Thoracic aorta (tissue), 2 donors: ENCODE data around the gene SCO1. TPM values are rescaled to one million over a fixed set of nuclear protein-coding genes. Genes with fewer than 3 reads are reported as not detected.

Experiments used
- ATAC-seq: fragments of 150-250 bp; one replicate; pipeline ENCODE4 v1.8.0; 2017; ENCODE audit warnings: low read depth; ENCODE audit not compliant: insufficient number of reproducible peaks, low FRiP score
- DNase-seq: peaks from one replicate; pipeline ENCODE4 v3.0.0-alpha.2; 2020; ENCODE audit warnings: low spot score
- H3K27ac ChIP-seq, 2 donors: fragments of 200-600 bp; sonication (generic); 1 replicate in 1 of 2; 2 replicates in 1 of 2; pipeline ENCODE4 v1.5.1; 2016; ENCODE audit warnings: mild to moderate bottlenecking in 2 of 2, moderate library complexity in 2 of 2
- H3K27me3 ChIP-seq: fragments of 200-600 bp; sonication (generic); replicated peaks from 2 replicates; pipeline ENCODE4 v1.6.0; 2016; ENCODE audit warnings: mild to moderate bottlenecking; ENCODE audit not compliant: insufficient read depth
- H3K36me3 ChIP-seq: fragments of 200-600 bp; sonication (generic); one replicate; pipeline ENCODE4 v1.5.1; 2016
- H3K4me1 ChIP-seq, 2 donors: fragments of 200-600 bp; sonication (generic); 1 replicate in 1 of 2; 2 replicates in 1 of 2; pipeline versions ENCODE4 v1.5.1 to v1.6.0; 2016; ENCODE audit warnings: low read depth in 2 of 2, mild to moderate bottlenecking in 1 of 2; ENCODE audit not compliant: control insufficient read depth in 1 of 2
- H3K4me3 ChIP-seq: fragments of 200-600 bp; sonication (generic); 2 replicates; pipeline ENCODE4 v1.5.1; 2016; ENCODE audit warnings: mild to moderate bottlenecking
- H3K9me3 ChIP-seq: fragments of 200-600 bp; sonication (generic); 2 replicates; pipeline ENCODE4 v1.5.1; 2016
- total RNA-seq, 2 donors: library from RNA; depleted of rRNA; stranded (reverse); fragments of >200 nt; gene quantifications; one replicate each; pipeline versions ENCODE4 v1.1.0 to v1.2.3, GENCODE V29; 2016
- TF ChIP-seq, protein P1 (sequence below): fragments of 200-600 bp; sonication (generic); IDR thresholded peaks from one replicate; pipeline ENCODE4 v1.5.1; 2019; ENCODE audit warnings: antibody characterized with exemption

The SCO1 gene
- total RNA-seq, 2 donors from 2014 or later, result 17.9 to 32.5 TPM

DNA sequence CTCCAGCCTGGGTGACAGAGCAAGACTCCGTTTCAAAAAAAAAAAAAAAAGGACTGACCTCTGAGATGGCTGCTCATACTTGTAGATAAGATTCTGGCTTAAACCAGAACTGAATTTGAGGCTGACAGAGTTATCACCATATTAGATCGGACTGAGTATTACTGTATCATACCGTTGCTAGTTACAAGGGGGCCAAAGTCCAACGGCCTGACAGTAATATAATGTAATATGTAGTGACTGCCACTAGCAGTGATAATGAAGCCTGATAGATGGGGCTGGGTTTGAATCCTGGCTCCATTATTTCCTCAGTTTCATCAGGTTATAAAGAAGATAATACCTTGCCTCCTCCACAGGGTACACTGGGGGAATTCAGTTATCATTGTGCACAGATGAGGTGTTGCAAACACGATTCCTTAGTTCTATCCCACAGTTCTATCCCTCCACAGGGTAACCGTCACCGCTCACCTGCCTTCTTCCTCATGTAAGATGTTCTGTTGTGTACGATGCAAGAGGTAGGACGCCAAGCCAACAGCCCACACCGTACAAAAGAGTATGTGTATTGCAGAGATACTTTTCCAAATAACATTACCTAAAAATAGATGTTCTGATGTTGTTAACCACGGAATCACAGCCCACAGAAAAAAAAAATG lies 27.3 kb upstream of the SCO1 start:
- TF ChIP-seq, protein P1, sequence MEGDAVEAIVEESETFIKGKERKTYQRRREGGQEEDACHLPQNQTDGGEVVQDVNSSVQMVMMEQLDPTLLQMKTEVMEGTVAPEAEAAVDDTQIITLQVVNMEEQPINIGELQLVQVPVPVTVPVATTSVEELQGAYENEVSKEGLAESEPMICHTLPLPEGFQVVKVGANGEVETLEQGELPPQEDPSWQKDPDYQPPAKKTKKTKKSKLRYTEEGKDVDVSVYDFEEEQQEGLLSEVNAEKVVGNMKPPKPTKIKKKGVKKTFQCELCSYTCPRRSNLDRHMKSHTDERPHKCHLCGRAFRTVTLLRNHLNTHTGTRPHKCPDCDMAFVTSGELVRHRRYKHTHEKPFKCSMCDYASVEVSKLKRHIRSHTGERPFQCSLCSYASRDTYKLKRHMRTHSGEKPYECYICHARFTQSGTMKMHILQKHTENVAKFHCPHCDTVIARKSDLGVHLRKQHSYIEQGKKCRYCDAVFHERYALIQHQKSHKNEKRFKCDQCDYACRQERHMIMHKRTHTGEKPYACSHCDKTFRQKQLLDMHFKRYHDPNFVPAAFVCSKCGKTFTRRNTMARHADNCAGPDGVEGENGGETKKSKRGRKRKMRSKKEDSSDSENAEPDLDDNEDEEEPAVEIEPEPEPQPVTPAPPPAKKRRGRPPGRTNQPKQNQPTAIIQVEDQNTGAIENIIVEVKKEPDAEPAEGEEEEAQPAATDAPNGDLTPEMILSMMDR, result no peak
- DNase-seq (no peak), ATAC-seq (no peak)
- H3K9me3 ChIP-seq, result no peaks in the 10 kb centered on the region
- peaks cover 26% of the 10 kb centered on the region for H3K36me3 ChIP-seq
- H3K27me3 ChIP-seq, result no peaks in the 10 kb centered on the region
- H3K27ac ChIP-seq, result no peak overlapping the region
- no peak overlapping the region for H3K4me3 ChIP-seq
- peaks cover 0 to 8% of the 10 kb centered on the region in 2 donors for H3K4me1 ChIP-seq

DNA sequence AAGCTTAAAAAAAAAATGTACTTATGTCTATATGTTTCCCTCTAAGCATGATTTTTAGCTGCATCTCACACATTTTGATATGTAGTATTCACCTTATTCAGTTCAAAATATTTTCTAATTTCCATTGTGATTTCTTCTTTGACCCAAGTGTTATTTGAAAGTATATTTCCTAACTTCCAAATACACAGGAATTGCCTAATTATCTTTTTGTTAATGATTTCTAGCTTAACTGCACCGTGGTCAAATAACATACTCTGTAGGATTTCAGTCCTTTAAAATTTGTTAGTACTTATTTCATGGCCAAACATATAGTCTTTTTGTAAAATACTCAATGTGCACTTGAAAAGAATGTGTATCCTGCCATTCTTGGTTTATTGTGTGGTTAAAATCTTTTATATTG lies 21.2 kb upstream of the SCO1 start:
- DNase-seq (no peak), ATAC-seq (no peak)
- Histone ChIP-seq H3K4me3 (no peak overlapping the region), H3K36me3 (peaks cover 15% of the 10 kb centered on the region), H3K27me3 (no peaks in the 10 kb centered on the region), H3K9me3 (no peaks in the 10 kb centered on the region), H3K4me1 (no peaks in the 10 kb centered on the region), H3K27ac (no peak overlapping the region)
- TF ChIP-seq, protein P1, result no peak

DNA sequence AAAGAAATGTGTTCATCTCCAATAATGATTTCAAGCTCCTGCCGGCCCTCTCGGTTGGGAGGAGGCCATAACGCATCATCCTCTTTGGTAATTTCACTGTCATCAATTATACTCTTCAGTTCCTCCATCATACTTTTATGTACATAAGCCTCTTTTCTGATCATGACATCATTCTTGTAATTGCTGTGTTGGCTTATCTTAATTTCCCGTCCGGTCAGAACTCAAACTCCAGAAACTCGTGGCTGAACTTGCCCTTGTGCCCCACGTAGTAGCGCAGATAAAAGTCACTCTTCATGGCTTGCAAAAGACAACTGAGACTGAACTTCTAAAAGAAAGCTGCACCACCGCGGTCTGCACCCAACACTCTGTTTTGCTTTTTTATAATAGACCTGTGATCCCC lies 18.9 kb upstream of the SCO1 start:
- TF ChIP-seq, protein P1, result no peak
- DNase-seq (no peak), ATAC-seq (no peak)
- no peaks in the 10 kb centered on the region for H3K27me3 ChIP-seq
- H3K36me3 ChIP-seq, result peaks cover 21% of the 10 kb centered on the region
- no peak overlapping the region for H3K4me3 ChIP-seq
- no peaks in the 10 kb centered on the region for H3K9me3 ChIP-seq
- no peaks in the 10 kb centered on the region for H3K4me1 ChIP-seq
- H3K27ac ChIP-seq, result no peak overlapping the region

DNA sequence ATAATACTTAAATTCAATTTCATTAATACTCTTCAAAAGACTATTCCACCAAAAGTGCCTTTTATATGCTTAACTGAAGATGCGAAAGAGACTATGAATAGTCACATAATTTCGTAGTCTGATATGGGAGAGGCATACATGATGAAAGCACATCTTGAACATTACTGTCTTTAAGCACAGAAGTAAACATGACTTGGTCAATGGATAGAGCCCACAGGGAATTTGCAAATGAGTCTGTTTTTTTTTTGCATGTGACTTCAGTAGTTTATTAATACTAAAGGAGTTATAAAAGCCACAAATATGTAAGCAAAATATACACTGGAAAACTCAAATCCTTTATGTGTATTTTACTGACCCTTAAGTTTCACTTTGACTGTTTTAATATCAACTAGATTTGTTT lies 16.0 kb upstream of the SCO1 start:
- no peak for ATAC-seq

DNA sequence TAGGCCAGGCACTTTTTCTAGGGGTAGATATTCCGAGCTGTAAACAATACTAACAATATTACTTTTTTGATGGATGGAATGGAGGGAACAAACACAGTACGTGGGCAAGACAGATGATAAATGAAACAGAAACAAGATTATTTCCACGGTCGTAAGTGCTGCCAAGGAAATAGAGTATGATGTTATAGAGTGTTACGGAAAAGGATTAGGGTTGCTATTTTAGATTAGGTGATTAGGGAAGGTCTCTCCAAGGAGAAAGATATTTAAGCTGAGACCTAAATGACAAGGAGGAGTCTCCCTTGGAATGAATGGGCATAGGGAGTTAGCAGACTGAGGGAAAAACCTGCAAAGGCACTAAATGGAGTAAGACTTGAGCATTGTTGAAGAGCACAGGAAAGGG lies 8.4 kb upstream of the SCO1 start:
- no peaks in the 10 kb centered on the region for H3K27me3 ChIP-seq
- no peak overlapping the region for H3K4me3 ChIP-seq
- DNase-seq (no peak), ATAC-seq (no peak)
- TF ChIP-seq, protein P1, result no peak
- H3K4me1 ChIP-seq, result peaks cover 4 to 5% of the 10 kb centered on the region in 2 donors
- peaks cover 28% of the 10 kb centered on the region for H3K36me3 ChIP-seq
- no peak overlapping the region for H3K27ac ChIP-seq
- H3K9me3 ChIP-seq, result no peaks in the 10 kb centered on the region

More for the DNA sequence above, 16.0 kb upstream of the SCO1 start:
- peaks cover 29% of the 10 kb centered on the region for H3K36me3 ChIP-seq
- no peak for DNase-seq
- no peaks in the 10 kb centered on the region for H3K4me1 ChIP-seq
- H3K4me3 ChIP-seq, result no peak overlapping the region
- H3K27me3 ChIP-seq, result no peaks in the 10 kb centered on the region
- no peaks in the 10 kb centered on the region for H3K9me3 ChIP-seq
- TF ChIP-seq, protein P1, result no peak
- H3K27ac ChIP-seq, result no peak overlapping the region
